Endothelial cell (in vitro differentiated cells): ENCODE measurements around the gene TRIM56. TPM values are rescaled to one million over a fixed set of nuclear protein-coding genes. Genes with fewer than 3 reads are reported as not detected.

ENCODE experiments used
- DNase-seq: peaks from one replicate; pipeline ENCODE4 v3.0.0; 2021; ENCODE audit warnings: low spot score
- H3K27ac Mint-ChIP-seq: one replicate; pipeline ENCODE4 v1.8.0; 2021; ENCODE audit warnings: mixed read lengths, inconsistent platforms; ENCODE audit not compliant: unreplicated experiment
- H3K27me3 Mint-ChIP-seq: one replicate; pipeline ENCODE4 v1.8.0; 2021; ENCODE audit warnings: mild to moderate bottlenecking, moderate library complexity, mixed read lengths, inconsistent platforms; ENCODE audit not compliant: unreplicated experiment
- H3K36me3 Mint-ChIP-seq: one replicate; pipeline ENCODE4 v1.8.0; 2021; ENCODE audit warnings: mild to moderate bottlenecking, low read depth, mixed read lengths, inconsistent platforms; ENCODE audit not compliant: unreplicated experiment
- H3K4me1 Mint-ChIP-seq: one replicate; pipeline ENCODE4 v1.8.0; 2021; ENCODE audit warnings: mild to moderate bottlenecking, mixed read lengths, inconsistent platforms; ENCODE audit not compliant: unreplicated experiment
- H3K4me3 Mint-ChIP-seq: one replicate; pipeline ENCODE4 v1.8.0; 2021; ENCODE audit warnings: mild to moderate bottlenecking, mixed read lengths, inconsistent platforms; ENCODE audit not compliant: unreplicated experiment
- H3K9me3 Mint-ChIP-seq: one replicate; pipeline ENCODE4 v1.8.0; 2021; ENCODE audit warnings: mixed read lengths, inconsistent platforms; ENCODE audit not compliant: unreplicated experiment
- CTCF ChIP-seq: fragments of 200-600 bp; sonication (generic); IDR thresholded peaks from one replicate; pipeline ENCODE4 v1.5.0; 2021; ENCODE audit warnings: antibody characterized with exemption; ENCODE audit not compliant: unreplicated experiment
- total RNA-seq: library from RNA; stranded (reverse); fragmentation: NEBNext Ultra II Directional; extraction: Animal tissue kit (Norgen Biotek cat#: 25700); gene quantifications from one replicate; pipeline ENCODE4 v1.2.1, GENCODE V29; 2021; ENCODE audit not compliant: unreplicated experiment

The TRIM56 gene
- total RNA-seq, 1 donor from 2014 or later, result 5.3 TPM

- H3K4me1 Mint-ChIP-seq, result peaks cover 31% of the 10 kb centered on the region
- H3K36me3 Mint-ChIP-seq, result no peaks in the 10 kb centered on the region
- peak; percentile 34 for DNase-seq
- H3K27me3 Mint-ChIP-seq, result peaks cover 13% of the 10 kb centered on the region
- peak overlapping the region; percentile 78 for H3K4me3 Mint-ChIP-seq
- peak overlapping the region; percentile 99 for H3K27ac Mint-ChIP-seq
- no peaks in the 10 kb centered on the region for H3K9me3 Mint-ChIP-seq
- no peak for TF ChIP-seq CTCF
Measured at GRCh38 chr7:101124376-101125056, 39.2 kb downstream of the TRIM56 start.

GRCh38 chr7:101125989-101126650 is 40.8 kb downstream of the TRIM56 start:
- Mint-ChIP-seq H3K9me3 (no peaks in the 10 kb centered on the region), H3K27me3 (peaks cover 13% of the 10 kb centered on the region), H3K27ac (peak overlapping the region; percentile 94), H3K4me1 (peaks cover 31% of the 10 kb centered on the region), H3K36me3 (no peaks in the 10 kb centered on the region), H3K4me3 (no peak overlapping the region)
- no peak for TF ChIP-seq CTCF
- DNase-seq, result no peak

- Mint-ChIP-seq H3K36me3 (no peaks in the 10 kb centered on the region), H3K4me3 (no peak within 1 kb of the TSS), H3K4me1 (peaks cover 30% of the 10 kb centered on the region), H3K9me3 (no peaks in the 10 kb centered on the region), H3K27ac (peak within 1 kb of the TSS; percentile 94), H3K27me3 (peaks cover 13% of the 10 kb centered on the region)
- TF ChIP-seq CTCF, result no peak
- DNase-seq, result peak; percentile 41
Measured at GRCh38 chr7:101126651-101127459, 41.6 kb downstream of the TRIM56 start, which contains the start of gene SERPINE1. Gene SERPINE1 (plus strand): TSS chr7:101127104. CDS start chr7:101128394, 1,290 bp downstream.

- Mint-ChIP-seq H3K4me3 (no peak overlapping the region), H3K4me1 (peaks cover 23% of the 10 kb centered on the region), H3K36me3 (no peaks in the 10 kb centered on the region), H3K9me3 (no peaks in the 10 kb centered on the region), H3K27me3 (peaks cover 10% of the 10 kb centered on the region), H3K27ac (no peak overlapping the region)
- DNase-seq, result no peak
- TF ChIP-seq CTCF, result no peak
Measured at GRCh38 chr7:101127460-101128039, 42.3 kb downstream of the TRIM56 start.
